ENCODE data around the gene COL4A6.

Gene COL4A6

DNA sequence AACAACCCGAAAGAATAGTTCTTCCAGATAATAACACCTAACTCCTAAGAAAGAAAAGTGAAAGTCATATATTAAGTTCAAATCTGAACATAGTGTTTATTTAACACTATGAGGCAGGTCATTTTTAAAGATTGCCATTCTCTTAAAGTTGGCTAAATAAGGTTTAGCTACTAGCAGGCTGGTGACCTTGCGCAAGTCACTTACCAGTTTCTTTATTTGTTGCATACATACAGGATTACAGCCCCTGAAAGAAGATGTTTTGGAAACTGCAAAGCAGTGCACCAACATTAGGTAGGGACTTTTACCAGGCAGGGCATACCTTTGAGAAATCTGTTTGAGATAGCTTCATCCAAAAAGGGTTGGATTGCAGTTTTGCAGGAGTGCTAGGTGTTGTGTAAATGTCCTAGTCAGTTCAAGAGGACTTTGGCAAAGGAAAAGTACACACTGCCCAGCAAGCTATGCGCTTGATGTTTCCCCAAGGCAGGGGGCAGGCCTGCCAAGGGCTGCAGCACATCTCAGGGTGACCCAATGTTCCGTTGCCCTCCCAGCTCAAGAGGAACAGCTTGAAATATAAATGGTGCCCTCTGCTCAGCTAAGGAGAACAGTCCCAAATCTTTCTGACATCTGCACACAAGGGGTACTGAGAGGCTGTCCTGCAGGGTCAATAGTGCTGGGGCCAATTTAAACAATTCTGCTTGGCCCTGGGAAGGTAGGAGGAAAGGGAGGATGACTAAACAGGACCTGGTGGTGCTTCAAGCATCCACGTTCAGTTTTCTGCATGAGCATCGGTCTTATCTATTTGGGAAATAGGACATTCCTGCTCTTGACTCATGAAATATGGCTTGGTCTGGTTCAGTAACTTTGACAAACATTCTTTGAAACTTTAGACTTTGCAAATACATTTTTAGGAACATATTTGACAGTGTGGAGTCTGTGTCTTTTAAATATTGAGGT is 130.8 kb downstream of the COL4A6 start:
- TF ChIP-seq, protein P1, sequence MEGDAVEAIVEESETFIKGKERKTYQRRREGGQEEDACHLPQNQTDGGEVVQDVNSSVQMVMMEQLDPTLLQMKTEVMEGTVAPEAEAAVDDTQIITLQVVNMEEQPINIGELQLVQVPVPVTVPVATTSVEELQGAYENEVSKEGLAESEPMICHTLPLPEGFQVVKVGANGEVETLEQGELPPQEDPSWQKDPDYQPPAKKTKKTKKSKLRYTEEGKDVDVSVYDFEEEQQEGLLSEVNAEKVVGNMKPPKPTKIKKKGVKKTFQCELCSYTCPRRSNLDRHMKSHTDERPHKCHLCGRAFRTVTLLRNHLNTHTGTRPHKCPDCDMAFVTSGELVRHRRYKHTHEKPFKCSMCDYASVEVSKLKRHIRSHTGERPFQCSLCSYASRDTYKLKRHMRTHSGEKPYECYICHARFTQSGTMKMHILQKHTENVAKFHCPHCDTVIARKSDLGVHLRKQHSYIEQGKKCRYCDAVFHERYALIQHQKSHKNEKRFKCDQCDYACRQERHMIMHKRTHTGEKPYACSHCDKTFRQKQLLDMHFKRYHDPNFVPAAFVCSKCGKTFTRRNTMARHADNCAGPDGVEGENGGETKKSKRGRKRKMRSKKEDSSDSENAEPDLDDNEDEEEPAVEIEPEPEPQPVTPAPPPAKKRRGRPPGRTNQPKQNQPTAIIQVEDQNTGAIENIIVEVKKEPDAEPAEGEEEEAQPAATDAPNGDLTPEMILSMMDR (IDR thresholded peaks at IDR 0.05; ENCODE audit: control insufficient read depth, insufficient read depth, low read depth, low read length, missing control alignments): no peak
- H3K4me3 ChIP-seq (ENCODE audit: control insufficient read depth, low read depth, low read length): no peak overlapping the region
- no peak for DNase-seq (ENCODE audit: low read depth)

DNA sequence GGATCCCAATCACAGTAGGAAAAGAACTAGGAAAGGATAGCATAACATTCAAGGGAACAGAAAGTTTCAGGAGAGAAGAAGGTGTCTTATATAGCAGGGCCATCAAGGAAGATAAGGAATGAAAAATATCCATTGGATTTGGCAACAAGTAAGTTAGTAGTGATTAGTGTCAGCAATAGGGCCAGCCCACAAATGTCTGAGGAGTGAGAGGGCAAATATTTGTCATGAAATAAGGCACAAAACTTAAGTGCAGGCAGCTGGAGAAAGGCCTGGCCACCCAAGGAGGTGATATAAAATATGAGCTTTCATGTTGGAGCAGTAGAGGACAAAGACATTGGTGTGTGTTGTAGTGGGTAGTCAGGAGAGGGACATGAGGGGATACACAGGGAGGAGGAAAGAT is 132.1 kb downstream of the COL4A6 start:
- no peak overlapping the region for H3K4me3 ChIP-seq (ENCODE audit: control insufficient read depth, low read depth, low read length)
- no peak for DNase-seq (ENCODE audit: low read depth)
- TF ChIP-seq, protein P1 (IDR thresholded peaks at IDR 0.05; ENCODE audit: control insufficient read depth, insufficient read depth, low read depth, low read length, missing control alignments): no peak

DNA sequence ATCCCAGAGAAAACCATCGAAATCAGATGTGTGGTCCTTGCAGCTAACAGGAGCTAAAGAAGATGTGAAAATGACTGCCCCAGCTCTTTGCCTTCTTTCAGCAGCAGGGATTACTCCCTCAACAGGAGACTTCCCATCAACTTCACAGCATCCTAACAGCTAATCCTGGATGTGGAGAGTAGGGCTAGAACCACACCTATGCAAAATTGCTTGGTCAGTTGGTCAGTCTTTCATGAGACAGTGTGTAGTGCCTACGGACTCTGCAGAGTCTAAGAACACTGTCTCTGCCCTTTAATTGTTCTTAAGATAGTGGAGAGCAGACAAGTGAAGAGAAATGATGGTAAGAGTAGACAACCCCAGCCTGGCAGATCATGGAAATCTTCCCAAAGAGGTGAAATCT is 133.5 kb downstream of the COL4A6 start:
- no peak overlapping the region for H3K4me3 ChIP-seq (ENCODE audit: control insufficient read depth, low read depth, low read length)
- no peak for DNase-seq (ENCODE audit: low read depth)
- TF ChIP-seq, protein P1 (IDR thresholded peaks at IDR 0.05; ENCODE audit: control insufficient read depth, insufficient read depth, low read depth, low read length, missing control alignments): no peak

DNA sequence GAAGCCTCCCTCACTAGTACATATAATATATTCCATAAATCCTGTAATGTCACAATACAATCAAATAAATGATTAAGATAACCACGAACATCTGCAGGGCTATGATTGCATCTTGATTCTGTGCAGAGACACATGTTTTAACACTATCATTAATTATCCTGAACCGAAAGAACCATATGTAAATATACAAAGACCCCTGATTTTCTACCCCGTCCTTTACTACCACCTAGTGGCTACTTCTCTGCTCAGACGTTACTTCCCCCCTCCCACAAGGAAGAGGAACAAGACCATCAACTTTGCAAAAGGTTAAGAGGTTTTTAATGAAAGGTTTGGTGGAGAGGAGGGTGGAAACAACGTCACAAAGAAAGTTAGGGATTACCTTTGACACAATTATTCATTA is 134.0 kb downstream of the COL4A6 start:
- no peak overlapping the region for H3K4me3 ChIP-seq (ENCODE audit: control insufficient read depth, low read depth, low read length)
- TF ChIP-seq, protein P1 (IDR thresholded peaks at IDR 0.05; ENCODE audit: control insufficient read depth, insufficient read depth, low read depth, low read length, missing control alignments): no peak
- no peak for DNase-seq (ENCODE audit: low read depth)

DNA sequence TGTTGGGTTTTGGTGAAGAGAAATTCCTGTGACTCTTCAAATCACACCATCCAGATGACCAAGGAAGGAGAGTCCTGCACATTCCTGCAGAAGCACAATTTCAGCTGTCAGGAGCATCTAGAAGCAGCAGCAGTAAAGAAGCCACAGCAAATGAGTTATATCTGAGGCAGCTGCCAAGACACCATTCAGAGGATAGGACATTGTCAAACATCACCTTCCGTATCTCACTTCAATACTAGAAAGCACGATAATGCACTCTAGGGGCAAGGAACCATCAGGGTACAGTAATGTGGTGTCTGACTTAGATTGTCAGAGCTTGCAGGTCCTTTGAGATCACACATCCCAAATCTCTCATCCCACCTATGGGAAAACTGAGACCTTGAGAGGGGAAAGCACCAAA is 134.5 kb downstream of the COL4A6 start:
- DNase-seq (ENCODE audit: low read depth): no peak
- H3K4me3 ChIP-seq (ENCODE audit: control insufficient read depth, low read depth, low read length): no peak overlapping the region
- TF ChIP-seq, protein P1 (IDR thresholded peaks at IDR 0.05; ENCODE audit: control insufficient read depth, insufficient read depth, low read depth, low read length, missing control alignments): no peak

DNA sequence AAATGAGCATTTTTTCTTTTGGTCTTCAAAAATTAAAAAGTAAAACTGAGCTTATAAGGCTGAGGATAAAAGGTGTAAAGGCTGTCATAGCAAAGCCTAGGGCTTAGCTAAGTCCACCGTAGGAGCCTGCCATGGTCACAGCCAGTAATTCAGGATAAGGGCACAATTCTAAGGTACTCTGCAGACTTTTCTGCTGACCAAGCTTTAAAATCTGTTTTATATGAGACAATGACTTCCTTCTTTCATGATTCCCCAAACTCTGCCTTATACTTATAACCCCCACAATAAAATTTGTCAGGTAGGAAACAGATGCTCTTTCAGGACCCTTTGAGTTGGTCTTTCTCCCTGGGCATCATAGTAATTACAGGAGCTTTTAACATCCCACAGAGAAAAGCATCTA is 138.5 kb downstream of the COL4A6 start:
- DNase-seq (ENCODE audit: low read depth): no peak
- H3K4me3 ChIP-seq (ENCODE audit: control insufficient read depth, low read depth, low read length): no peak overlapping the region
- TF ChIP-seq, protein P1 (IDR thresholded peaks at IDR 0.05; ENCODE audit: control insufficient read depth, insufficient read depth, low read depth, low read length, missing control alignments): no peak
